SU-DHL-6 (cell line): ENCODE results near the gene PROSER3.

Experiments used
- H2AFZ ChIP-seq: fragments of 200-600 bp; sonication (generic); 2 replicates; pipeline ENCODE4 v1.6.1; 2014; ENCODE audit warnings: low read depth, mild to moderate bottlenecking, moderate library complexity, mixed read lengths, antibody characterized with exemption, low read length; ENCODE audit not compliant: severe bottlenecking
- H3F3A ChIP-seq: fragments of 200-600 bp; shearing (Covaris generic); 2 replicates; pipeline ENCODE4 v1.6.0; 2016; ENCODE audit warnings: antibody characterized with exemption, mild to moderate bottlenecking; ENCODE audit not compliant: insufficient read depth
- H3K27ac ChIP-seq: fragments of 200-600 bp; sonication (generic); 2 replicates; pipeline ENCODE4 v1.5.1; 2016; ENCODE audit warnings: low read depth, mild to moderate bottlenecking, low read length, moderate library complexity, mixed read lengths
- H3K27me3 ChIP-seq: fragments of 200-600 bp; sonication (generic), shearing (Covaris generic); 2 replicates; pipeline ENCODE4 v1.6.0; 2014; ENCODE audit warnings: mild to moderate bottlenecking, low read length
- H3K36me3 ChIP-seq: fragments of 200-600 bp; sonication (generic); 2 replicates; pipeline ENCODE4 v1.6.1; 2014; ENCODE audit warnings: mild to moderate bottlenecking, low read length, mixed read lengths
- H3K4me2 ChIP-seq: fragments of 300-600, 200-600 bp; shearing (Covaris generic), sonication (generic); 2 replicates; pipeline ENCODE4 v1.6.0; 2014; ENCODE audit warnings: low read length, low read depth, mild to moderate bottlenecking; ENCODE audit not compliant: poor library complexity, severe bottlenecking
- H3K4me3 ChIP-seq: fragments of 200-600 bp; sonication (generic); 2 replicates; pipeline ENCODE4 v1.5.1; 2014; ENCODE audit warnings: antibody characterized with exemption, low read length, mild to moderate bottlenecking, mixed read lengths; ENCODE audit not compliant: insufficient read depth, poor library complexity, severe bottlenecking
- H3K79me2 ChIP-seq: fragments of 200-600 bp; sonication (generic); 2 replicates; pipeline ENCODE4 v1.6.1; 2014; ENCODE audit warnings: mild to moderate bottlenecking, low read length, moderate library complexity; ENCODE audit not compliant: insufficient read depth
- H3K9ac ChIP-seq: fragments of 200-600 bp; sonication (generic); 2 replicates; pipeline ENCODE4 v1.7.0; 2014; ENCODE audit warnings: mild to moderate bottlenecking, low read length
- H3K9me2 ChIP-seq: fragments of 200-600 bp; sonication (generic); replicated peaks from 2 replicates; pipeline ENCODE4 v1.6.1; 2014; ENCODE audit warnings: low read length; ENCODE audit not compliant: insufficient read depth
- H3K9me3 ChIP-seq: fragments of 200-600 bp; sonication (generic); 2 replicates; pipeline ENCODE4 v1.6.1; 2014; ENCODE audit warnings: low read length, mixed read lengths; ENCODE audit not compliant: insufficient read depth
- H4K20me1 ChIP-seq: fragments of 200-600 bp; sonication (generic); 2 replicates; pipeline ENCODE4 v1.6.1; 2014; ENCODE audit warnings: low read depth, mild to moderate bottlenecking, antibody characterized with exemption, low read length, moderate library complexity, mixed read lengths
- EZH2phosphoT487 ChIP-seq: fragments of 200-600 bp; sonication (generic), shearing (Covaris generic); conservative IDR thresholded peaks from 2 replicates; pipeline ENCODE4 v1.6.1; 2018; ENCODE audit warnings: mild to moderate bottlenecking, antibody characterized with exemption, low read length, moderate library complexity, mixed read lengths
- TF ChIP-seq, protein P1 (sequence below): fragments of 200-600 bp; sonication (generic); IDR thresholded peaks from one replicate; pipeline ENCODE4 v1.5.1; 2017; ENCODE audit warnings: antibody characterized with exemption, mild to moderate bottlenecking, low read length, moderate library complexity; ENCODE audit not compliant: insufficient read depth, poor library complexity, severe bottlenecking

Gene PROSER3

DNA sequence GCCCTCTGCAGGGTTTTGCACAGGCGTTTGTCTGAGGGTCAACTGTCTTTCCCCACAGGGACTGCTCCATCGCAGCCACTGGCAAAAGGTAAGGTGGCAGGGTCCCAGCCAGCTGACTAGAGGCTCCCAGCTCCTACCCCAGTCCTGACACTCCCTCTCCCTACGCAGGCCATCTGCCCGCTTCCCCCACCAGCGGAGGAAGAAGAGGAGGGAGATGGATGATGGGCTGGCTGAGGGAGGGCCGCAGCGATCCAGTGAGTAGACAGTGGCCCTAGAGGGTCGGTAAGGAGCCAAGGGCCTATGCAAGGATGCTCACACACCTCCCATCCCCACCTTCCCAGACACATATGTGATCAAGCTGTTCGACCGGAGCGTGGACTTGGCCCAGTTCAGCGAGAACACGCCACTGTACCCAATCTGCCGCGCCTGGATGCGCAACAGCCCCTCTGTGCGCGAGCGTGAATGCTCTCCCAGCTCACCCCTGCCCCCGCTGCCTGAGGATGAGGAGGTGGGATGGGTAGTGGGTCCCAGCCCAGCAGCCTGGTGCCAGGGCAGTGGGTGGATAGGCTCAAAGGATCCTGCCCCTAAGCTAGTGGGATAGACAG lies 5.1 kb upstream of the PROSER3 start:
- Histone ChIP-seq H4K20me1 (no peaks in the 10 kb centered on the region), H3K9me3 (no peaks in the 10 kb centered on the region), H3F3A (no peaks in the 10 kb centered on the region), H3K9me2 (no peaks in the 10 kb centered on the region), H3K27ac (no peak overlapping the region), H3K79me2 (peaks cover 4% of the 10 kb centered on the region), H3K4me2 (no peak overlapping the region), H3K9ac (no peak overlapping the region), H3K4me3 (no peak overlapping the region), H2AFZ (no peak overlapping the region), H3K36me3 (no peaks in the 10 kb centered on the region), H3K27me3 (no peaks in the 10 kb centered on the region)
- TF ChIP-seq EZH2phosphoT487: no peak
- TF ChIP-seq, protein P1, sequence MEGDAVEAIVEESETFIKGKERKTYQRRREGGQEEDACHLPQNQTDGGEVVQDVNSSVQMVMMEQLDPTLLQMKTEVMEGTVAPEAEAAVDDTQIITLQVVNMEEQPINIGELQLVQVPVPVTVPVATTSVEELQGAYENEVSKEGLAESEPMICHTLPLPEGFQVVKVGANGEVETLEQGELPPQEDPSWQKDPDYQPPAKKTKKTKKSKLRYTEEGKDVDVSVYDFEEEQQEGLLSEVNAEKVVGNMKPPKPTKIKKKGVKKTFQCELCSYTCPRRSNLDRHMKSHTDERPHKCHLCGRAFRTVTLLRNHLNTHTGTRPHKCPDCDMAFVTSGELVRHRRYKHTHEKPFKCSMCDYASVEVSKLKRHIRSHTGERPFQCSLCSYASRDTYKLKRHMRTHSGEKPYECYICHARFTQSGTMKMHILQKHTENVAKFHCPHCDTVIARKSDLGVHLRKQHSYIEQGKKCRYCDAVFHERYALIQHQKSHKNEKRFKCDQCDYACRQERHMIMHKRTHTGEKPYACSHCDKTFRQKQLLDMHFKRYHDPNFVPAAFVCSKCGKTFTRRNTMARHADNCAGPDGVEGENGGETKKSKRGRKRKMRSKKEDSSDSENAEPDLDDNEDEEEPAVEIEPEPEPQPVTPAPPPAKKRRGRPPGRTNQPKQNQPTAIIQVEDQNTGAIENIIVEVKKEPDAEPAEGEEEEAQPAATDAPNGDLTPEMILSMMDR: no peak

DNA sequence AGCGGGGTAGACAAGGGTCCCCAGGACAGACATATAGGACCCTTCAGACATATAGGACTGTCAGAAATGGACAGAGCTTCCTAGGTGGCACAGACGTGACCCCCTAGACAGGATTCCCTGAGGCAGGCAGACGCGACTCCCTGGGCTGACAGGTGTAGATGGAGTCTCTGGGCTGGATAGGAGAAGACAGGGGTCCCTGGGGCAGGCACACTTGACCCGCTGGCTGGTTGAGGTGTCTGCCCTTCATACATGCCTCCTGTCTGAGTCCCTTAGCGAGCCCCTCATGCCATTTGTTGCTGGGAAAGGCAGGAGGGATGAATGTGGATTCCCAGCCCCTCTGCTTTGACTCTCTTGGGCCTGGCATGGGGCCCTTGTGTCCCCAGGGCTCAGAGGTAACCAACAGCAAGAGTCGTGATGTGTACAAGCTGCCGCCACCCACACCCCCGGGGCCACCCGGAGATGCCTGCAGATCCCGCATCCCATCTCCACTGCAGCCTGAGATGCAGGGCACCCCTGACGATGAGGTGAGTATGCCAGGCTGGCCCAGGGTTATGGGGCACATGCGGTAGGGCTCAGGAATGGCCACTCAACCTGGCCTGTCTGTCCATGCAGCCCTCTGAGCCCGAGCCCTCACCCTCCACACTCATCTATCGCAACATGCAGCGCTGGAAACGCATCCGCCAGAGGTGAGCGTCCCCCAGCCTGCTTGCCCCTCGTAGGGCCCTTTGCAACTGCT lies 4.2 kb upstream of the PROSER3 start:
- no peaks in the 10 kb centered on the region for H3K27me3 ChIP-seq
- no peaks in the 10 kb centered on the region for H4K20me1 ChIP-seq
- no peak overlapping the region for H3K27ac ChIP-seq
- H3K79me2 ChIP-seq: peaks cover 6% of the 10 kb centered on the region
- H3K4me3 ChIP-seq: no peak overlapping the region
- no peaks in the 10 kb centered on the region for H3K9me3 ChIP-seq
- no peak overlapping the region for H2AFZ ChIP-seq
- H3F3A ChIP-seq: no peaks in the 10 kb centered on the region
- TF ChIP-seq EZH2phosphoT487: no peak
- TF ChIP-seq, protein P1: no peak
- no peak overlapping the region for H3K9ac ChIP-seq
- no peak overlapping the region for H3K4me2 ChIP-seq
- no peaks in the 10 kb centered on the region for H3K9me2 ChIP-seq
- no peaks in the 10 kb centered on the region for H3K36me3 ChIP-seq

DNA sequence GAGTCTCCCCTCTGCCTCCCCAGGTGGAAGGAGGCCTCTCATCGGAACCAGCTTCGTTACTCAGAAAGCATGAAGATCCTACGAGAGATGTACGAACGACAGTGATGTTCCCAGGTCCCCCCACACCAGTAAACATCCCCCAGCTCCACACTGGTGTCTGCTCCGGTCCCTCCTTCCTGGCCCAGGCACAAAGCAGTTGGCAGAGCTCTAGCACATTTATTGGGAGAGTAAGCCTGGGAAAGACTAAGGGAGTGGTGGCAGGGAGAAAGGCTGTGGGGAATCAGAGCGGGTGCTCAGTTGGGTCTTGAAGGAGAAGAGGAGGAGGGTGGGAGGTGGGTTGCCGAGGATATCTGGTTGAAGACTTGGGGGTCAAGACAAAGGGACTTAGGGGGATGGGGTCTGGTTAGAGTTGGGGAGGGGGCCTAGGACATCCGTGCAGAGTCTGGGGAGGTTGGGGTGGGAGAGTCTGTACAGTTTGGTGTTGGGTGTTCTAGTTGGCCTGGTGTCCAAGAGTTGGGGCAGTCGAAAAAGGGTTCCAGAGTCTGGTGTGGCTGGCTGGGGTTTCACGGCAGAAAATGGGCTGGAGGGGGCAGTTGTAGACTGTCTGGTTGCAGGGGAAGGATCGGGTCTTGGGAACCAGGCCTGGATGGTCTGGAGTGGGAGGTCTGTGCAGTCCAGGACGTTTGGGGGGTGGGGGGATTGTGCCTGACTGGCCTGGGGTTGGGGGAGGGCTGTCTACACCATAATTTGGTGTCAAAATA lies 3.4 kb upstream of the PROSER3 start:
- Histone ChIP-seq H3K4me2 (no peak overlapping the region), H3F3A (no peaks in the 10 kb centered on the region), H3K9me2 (no peaks in the 10 kb centered on the region), H4K20me1 (no peaks in the 10 kb centered on the region), H2AFZ (no peak overlapping the region), H3K4me3 (no peak overlapping the region), H3K79me2 (peaks cover 10% of the 10 kb centered on the region), H3K36me3 (no peaks in the 10 kb centered on the region), H3K9me3 (no peaks in the 10 kb centered on the region), H3K27ac (no peak overlapping the region), H3K9ac (no peak overlapping the region), H3K27me3 (no peaks in the 10 kb centered on the region)
- TF ChIP-seq EZH2phosphoT487: no peak
- TF ChIP-seq, protein P1: no peak
